HEK293 (cell line): Measurements from ENCODE around the gene PSORS1C2.
"Not testable (repeated sequence)": the region's sequence is repeated elsewhere in the genome, so short reads cannot be mapped to it uniquely, and the experiment has no call there.

Experiments
- CTCF ChIA-PET: fragments of 350-600 bp; formaldehyde crosslinking; extraction: SDS; loops from one replicate; lab custom pipeline; 2021; ENCODE audit warnings: antibody characterized with exemption; lab: Yijun Ruan, JAX
- POLR2A ChIA-PET: fragments of 300-600 bp; formaldehyde crosslinking; extraction: SDS; loops from one replicate; lab custom pipeline; 2020; ENCODE audit warnings: antibody characterized with exemption, inconsistent platforms; lab: Yijun Ruan, JAX
- H3K27ac ChIP-seq: fragments of 200-500 bp; sonication (Bioruptor generic); 2 replicates; pipeline ENCODE4 v1.5.1; 2014; ENCODE audit warnings: low read depth, low read length, control low read depth, inconsistent platforms; ENCODE audit errors: extremely low read depth
- H3K36me3 ChIP-seq, 2 experiments: fragments of 200-500 bp in 1 of 2; sonication (Bioruptor generic) in 1 of 2; 1 replicate in 1 of 2; 2 replicates in 1 of 2; pipeline ENCODE4 v1.5.1; 2014 to 2017; ENCODE audit warnings: inconsistent platforms in 2 of 2, low read length in 2 of 2; ENCODE audit not compliant: control insufficient read depth in 2 of 2, insufficient read depth in 1 of 2
- H3K4me1 ChIP-seq: fragments of 200-500 bp; sonication (Bioruptor generic); 2 replicates; pipeline ENCODE4 v1.5.1; 2014; ENCODE audit warnings: mild to moderate bottlenecking, low read length, inconsistent platforms; ENCODE audit not compliant: control insufficient read depth, insufficient read depth
- H3K4me3 ChIP-seq: 2 replicates; pipeline ENCODE4 v1.5.1; 2011; ENCODE audit warnings: low read depth, mild to moderate bottlenecking, control low read depth, low read length, moderate library complexity
- H3K9me3 ChIP-seq: fragments of 200-500 bp; sonication (Bioruptor generic); 2 replicates; pipeline ENCODE4 v1.5.1; 2014; ENCODE audit warnings: low read depth, low read length, inconsistent platforms; ENCODE audit not compliant: control insufficient read depth, insufficient read depth
- BCL6B ChIP-seq: fragments of 450-650 bp; formaldehyde crosslinking; IDR thresholded peaks from 2 replicates; pipeline ENCODE4 v1.5.1; 2017; ENCODE audit warnings: missing biosample characterization, missing genetic modification characterization
- GFI1B ChIP-seq: fragments of 450-650 bp; formaldehyde crosslinking; IDR thresholded peaks from 2 replicates; pipeline ENCODE4 v1.5.1; 2016; ENCODE audit warnings: missing biosample characterization, missing genetic modification characterization
- MZF1 ChIP-seq: fragments of 450-650 bp; formaldehyde crosslinking; IDR thresholded peaks from 2 replicates; pipeline ENCODE4 v1.5.1; 2017; ENCODE audit warnings: missing biosample characterization, missing genetic modification characterization, borderline replicate concordance
- PRDM1 ChIP-seq: fragments of 450-650 bp; formaldehyde crosslinking; IDR thresholded peaks from 2 replicates; pipeline ENCODE4; 2016; ENCODE audit warnings: missing biosample characterization, missing genetic modification characterization
- SCRT2 ChIP-seq: fragments of 450-650 bp; formaldehyde crosslinking; IDR thresholded peaks from 2 replicates; pipeline ENCODE4 v1.5.1; 2016; ENCODE audit warnings: missing biosample characterization, missing genetic modification characterization
- SP2 ChIP-seq: fragments of 450-650 bp; formaldehyde crosslinking; IDR thresholded peaks from 2 replicates; pipeline ENCODE4 v1.5.1; 2016; ENCODE audit warnings: missing biosample characterization, missing genetic modification characterization
- TCF7L2 ChIP-seq: IDR thresholded peaks from 2 replicates; pipeline ENCODE4 v1.6.1; 2011; ENCODE audit warnings: low read depth, mild to moderate bottlenecking, inconsistent platforms, low read length, moderate library complexity, borderline replicate concordance
- TRIM28 ChIP-seq: IDR thresholded peaks from 2 replicates; pipeline ENCODE4 v1.6.1; 2011; ENCODE audit warnings: low read length, control low read depth, borderline replicate concordance
- ZBTB10 ChIP-seq: fragments of 450-650 bp; formaldehyde crosslinking; IDR thresholded peaks from 2 replicates; pipeline ENCODE4 v1.5.1; 2016; ENCODE audit warnings: missing biosample characterization, missing genetic modification characterization
- ZFP41 ChIP-seq: fragments of 450-650 bp; formaldehyde crosslinking; IDR thresholded peaks from 2 replicates; pipeline ENCODE4 v1.5.1; 2016; ENCODE audit warnings: missing biosample characterization, missing genetic modification characterization, borderline replicate concordance
- ZNF133 ChIP-seq: fragments of 450-650 bp; formaldehyde crosslinking; IDR thresholded peaks from 2 replicates; pipeline ENCODE4 v1.5.1; 2016; ENCODE audit warnings: missing biosample characterization, missing genetic modification characterization
- ZNF26 ChIP-seq: fragments of 450-650 bp; formaldehyde crosslinking; IDR thresholded peaks from 2 replicates; pipeline ENCODE4 v1.5.1; 2016; ENCODE audit warnings: missing biosample characterization, missing genetic modification characterization
- ZNF354C ChIP-seq: fragments of 450-650 bp; formaldehyde crosslinking; IDR thresholded peaks from 2 replicates; pipeline ENCODE4 v1.5.1; 2016; ENCODE audit warnings: missing biosample characterization, missing genetic modification characterization, low read depth, borderline replicate concordance
- ZNF37A ChIP-seq: fragments of 450-650 bp; IDR thresholded peaks from 2 replicates; pipeline ENCODE4 v1.5.1; 2018; ENCODE audit warnings: missing biosample characterization, missing genetic modification characterization
- ZNF473 ChIP-seq: fragments of 450-650 bp; formaldehyde crosslinking; IDR thresholded peaks from 2 replicates; pipeline ENCODE4 v1.5.1; 2017; ENCODE audit warnings: missing biosample characterization, missing genetic modification characterization
- ZNF548 ChIP-seq: fragments of 450-650 bp; formaldehyde crosslinking; IDR thresholded peaks from 2 replicates; pipeline ENCODE4 v1.5.1; 2016; ENCODE audit warnings: missing biosample characterization, missing genetic modification characterization
- ZNF560 ChIP-seq: fragments of 450-650 bp; formaldehyde crosslinking; IDR thresholded peaks from 2 replicates; pipeline ENCODE4 v1.5.1; 2017; ENCODE audit warnings: missing biosample characterization, missing genetic modification characterization, borderline replicate concordance
- ZNF645 ChIP-seq: fragments of 450-650 bp; formaldehyde crosslinking; IDR thresholded peaks from 2 replicates; pipeline ENCODE4; 2016; ENCODE audit warnings: missing biosample characterization, missing genetic modification characterization
- ZNF658 ChIP-seq: fragments of 450-650 bp; formaldehyde crosslinking; IDR thresholded peaks from 2 replicates; pipeline ENCODE4; 2016; ENCODE audit warnings: missing biosample characterization, missing genetic modification characterization
- ZNF664 ChIP-seq: fragments of 450-650 bp; formaldehyde crosslinking; IDR thresholded peaks from 2 replicates; pipeline ENCODE4 v1.5.1; 2016; ENCODE audit warnings: missing biosample characterization, missing genetic modification characterization
- ZNF747 ChIP-seq: fragments of 450-650 bp; formaldehyde crosslinking; IDR thresholded peaks from 2 replicates; pipeline ENCODE4 v1.5.1; 2016; ENCODE audit warnings: missing biosample characterization, missing genetic modification characterization
- ZNF792 ChIP-seq: fragments of 450-650 bp; formaldehyde crosslinking; IDR thresholded peaks from 2 replicates; pipeline ENCODE4 v1.5.1; 2016; ENCODE audit warnings: missing biosample characterization, missing genetic modification characterization

PSORS1C2 gene

GRCh38 chr6:31170600-31170881 is 31.7 kb upstream of the PSORS1C2 start, which contains the start of gene POU5F1:
POU5F1 (minus strand) TSS chr6:31170682; CDS start chr6:31170620, 62 bp downstream.
- no peaks in the 10 kb centered on the region for H3K4me1 ChIP-seq
- peaks cover 0 to 3% of the 10 kb centered on the region in 2 experiments; a peak in 2 of 3 replicates for H3K36me3 ChIP-seq
- H3K27ac ChIP-seq = no peak within 1 kb of the TSS
- CTCF ChIA-PET = no interaction called here
- H3K4me3 ChIP-seq = no peak within 1 kb of the TSS
- POLR2A ChIA-PET = no interaction called here
- H3K9me3 ChIP-seq = no peaks in the 10 kb centered on the region
- TF ChIP-seq ZNF664 (tag by site-specific recombination) (no peak), SP2 (tag by site-specific recombination) (no peak), SCRT2 (tag by site-specific recombination) (no peak), ZNF747 (tag by site-specific recombination) (no peak), MZF1 (tag by site-specific recombination) (no peak), ZNF354C (no peak), ZNF560 (tag by site-specific recombination) (no peak), ZNF37A (tag by site-specific recombination) (no peak), ZNF658 (no peak), ZNF473 (tag by site-specific recombination) (no peak), ZNF548 (no peak), TCF7L2 (no peak), ZFP41 (tag by site-specific recombination) (no peak), TRIM28 (no peak), ZNF133 (tag by site-specific recombination) (no peak), ZNF26 (tag by site-specific recombination) (no peak), PRDM1 (tag by site-specific recombination) (no peak), GFI1B (tag by site-specific recombination) (no peak)

- H3K9me3 ChIP-seq, H3K36me3 ChIP-seq, H3K27ac ChIP-seq, POLR2A ChIA-PET, H3K4me3 ChIP-seq, H3K4me1 ChIP-seq: not testable (repeated sequence)
- CTCF ChIA-PET = interaction anchor here (0.6 to 1.5 kb wide), 3 partner anchors 26 to 196 kb away, joined by 3 to 5 read pairs (median 3); no protein-coding TSS in a partner anchor
Measured at GRCh38 chr6:31169858-31170599, 31.2 kb upstream of the PSORS1C2 start.

GRCh38 chr6:31169123-31169857 is 30.4 kb upstream of the PSORS1C2 start:
- TF ChIP-seq ZBTB10 = no peak
- TF ChIP-seq ZNF645 (tag by site-specific recombination) = no peak
- TF ChIP-seq BCL6B (tag by site-specific recombination) = peak; percentile 40; the same call in 1 of the 2 replicates
- TF ChIP-seq ZNF792 = no peak
- ChIA-PET POLR2A (no interaction called here), CTCF (interaction anchor here (0.6 to 1.5 kb wide), 3 partner anchors 27 to 197 kb away, joined by 3 to 5 read pairs (median 3); no protein-coding TSS in a partner anchor)
- Histone ChIP-seq H3K4me1 (no peaks in the 10 kb centered on the region), H3K4me3 (no peak overlapping the region), H3K36me3 (peaks cover 0 to 3% of the 10 kb centered on the region in 2 experiments; a peak in 2 of 3 replicates), H3K9me3 (no peaks in the 10 kb centered on the region), H3K27ac (no peak overlapping the region)
